ENCODE data around the gene ALDH3A2. TPM values are rescaled to one million over a fixed set of nuclear protein-coding genes. Genes with fewer than 3 reads are reported as not detected.
A peak's percentile ranks its signal among the peaks of the same experiment; 100 is the strongest.

ALDH3A2 gene
- polyA plus RNA-seq, 2 donors = 77.3 to 106 TPM

GRCh38 chr17:19629449-19629848 is 19.1 kb upstream of the ALDH3A2 start:
- no peaks in the 10 kb centered on the region for H3K4me1 ChIP-seq (ENCODE audit: control insufficient read depth in 2 of 2, insufficient read depth in 2 of 2, low read length in 1 of 2)
- 46 to 59% methylated on average over 3 of the region's 3 CpGs for WGBS, 2 donors
- H3K27ac ChIP-seq (ENCODE audit: low read depth in 2 of 2, low read length in 1 of 2) = no peak overlapping the region
- H3K36me3 ChIP-seq (ENCODE audit: control insufficient read depth in 2 of 2, insufficient read depth in 2 of 2, low read length in 1 of 2) = no peaks in the 10 kb centered on the region
- no peaks in the 10 kb centered on the region for H3K27me3 ChIP-seq (ENCODE audit: control insufficient read depth in 1 of 2, insufficient read depth in 2 of 2, low read length in 2 of 2)
- H3K4me3 ChIP-seq (ENCODE audit: low read depth in 1 of 2, low read length in 2 of 2) = no peak overlapping the region
- H3K9me3 ChIP-seq (ENCODE audit: control insufficient read depth in 2 of 2, insufficient read depth in 1 of 2, low read depth in 1 of 2, low read length in 1 of 2) = no peaks in the 10 kb centered on the region

- Histone ChIP-seq H3K9me3 (ENCODE audit: control insufficient read depth in 2 of 2, insufficient read depth in 1 of 2, low read depth in 1 of 2, low read length in 1 of 2) (no peaks in the 10 kb centered on the region), H3K36me3 (ENCODE audit: control insufficient read depth in 2 of 2, insufficient read depth in 2 of 2, low read length in 1 of 2) (no peaks in the 10 kb centered on the region), H3K27ac (ENCODE audit: low read depth in 2 of 2, low read length in 1 of 2) (no peak overlapping the region), H3K4me3 (ENCODE audit: low read depth in 1 of 2, low read length in 2 of 2) (no peak overlapping the region), H3K4me1 (ENCODE audit: control insufficient read depth in 2 of 2, insufficient read depth in 2 of 2, low read length in 1 of 2) (no peaks in the 10 kb centered on the region), H3K27me3 (ENCODE audit: control insufficient read depth in 1 of 2, insufficient read depth in 2 of 2, low read length in 2 of 2) (no peaks in the 10 kb centered on the region)
- 80 to 84% methylated on average over 4 of the region's 4 CpGs for WGBS, 2 donors
These were observed 18.5 kb upstream of the ALDH3A2 start for GRCh38 chr17:19630035-19630434.

GRCh38 chr17:19630661-19631060 is 17.9 kb upstream of the ALDH3A2 start:
- Histone ChIP-seq H3K9me3 (ENCODE audit: control insufficient read depth in 2 of 2, insufficient read depth in 1 of 2, low read depth in 1 of 2, low read length in 1 of 2) (no peaks in the 10 kb centered on the region), H3K4me1 (ENCODE audit: control insufficient read depth in 2 of 2, insufficient read depth in 2 of 2, low read length in 1 of 2) (no peaks in the 10 kb centered on the region), H3K36me3 (ENCODE audit: control insufficient read depth in 2 of 2, insufficient read depth in 2 of 2, low read length in 1 of 2) (no peaks in the 10 kb centered on the region), H3K27ac (ENCODE audit: low read depth in 2 of 2, low read length in 1 of 2) (no peak overlapping the region), H3K27me3 (ENCODE audit: control insufficient read depth in 1 of 2, insufficient read depth in 2 of 2, low read length in 2 of 2) (no peaks in the 10 kb centered on the region), H3K4me3 (ENCODE audit: low read depth in 1 of 2, low read length in 2 of 2) (no peak overlapping the region)
- WGBS, 2 donors = 86 to 93% methylated on average over 1 of the region's 1 CpG

GRCh38 chr17:19631905-19632304 is 16.6 kb upstream of the ALDH3A2 start:
- H3K36me3 ChIP-seq (ENCODE audit: control insufficient read depth in 2 of 2, insufficient read depth in 2 of 2, low read length in 1 of 2) = no peaks in the 10 kb centered on the region
- H3K9me3 ChIP-seq (ENCODE audit: control insufficient read depth in 2 of 2, insufficient read depth in 1 of 2, low read depth in 1 of 2, low read length in 1 of 2) = no peaks in the 10 kb centered on the region
- no peak overlapping the region for H3K4me3 ChIP-seq (ENCODE audit: low read depth in 1 of 2, low read length in 2 of 2)
- no peak overlapping the region for H3K27ac ChIP-seq (ENCODE audit: low read depth in 2 of 2, low read length in 1 of 2)
- H3K4me1 ChIP-seq (ENCODE audit: control insufficient read depth in 2 of 2, insufficient read depth in 2 of 2, low read length in 1 of 2) = no peaks in the 10 kb centered on the region
- WGBS, 2 donors = 82 to 96% methylated on average over 2 of the region's 2 CpGs
- no peaks in the 10 kb centered on the region for H3K27me3 ChIP-seq (ENCODE audit: control insufficient read depth in 1 of 2, insufficient read depth in 2 of 2, low read length in 2 of 2)

GRCh38 chr17:19641687-19642372 is 6.7 kb upstream of the ALDH3A2 start:
- no peaks in the 10 kb centered on the region for H3K27me3 ChIP-seq (ENCODE audit: control insufficient read depth in 1 of 2, insufficient read depth in 2 of 2, low read length in 2 of 2)
- no peak overlapping the region for H3K4me3 ChIP-seq (ENCODE audit: low read depth in 1 of 2, low read length in 2 of 2)
- H3K27ac ChIP-seq (ENCODE audit: low read depth in 2 of 2, low read length in 1 of 2) = no peak overlapping the region
- 64 to 74% methylated on average over 4 of the region's 4 CpGs for WGBS, 2 donors
- H3K4me1 ChIP-seq (ENCODE audit: control insufficient read depth in 2 of 2, insufficient read depth in 2 of 2, low read length in 1 of 2) = peaks cover 0 to under 1% of the 10 kb centered on the region in 2 donors
- H3K36me3 ChIP-seq (ENCODE audit: control insufficient read depth in 2 of 2, insufficient read depth in 2 of 2, low read length in 1 of 2) = no peaks in the 10 kb centered on the region
- H3K9me3 ChIP-seq (ENCODE audit: control insufficient read depth in 2 of 2, insufficient read depth in 1 of 2, low read depth in 1 of 2, low read length in 1 of 2) = no peaks in the 10 kb centered on the region

GRCh38 chr17:19642373-19642893 is 6.1 kb upstream of the ALDH3A2 start:
- WGBS, 2 donors = 58 to 65% methylated on average over 5 of the region's 5 CpGs
- H3K4me3 ChIP-seq (ENCODE audit: low read depth in 1 of 2, low read length in 2 of 2) = no peak overlapping the region
- H3K9me3 ChIP-seq (ENCODE audit: control insufficient read depth in 2 of 2, insufficient read depth in 1 of 2, low read depth in 1 of 2, low read length in 1 of 2) = no peaks in the 10 kb centered on the region

GRCh38 chr17:19644493-19645210 is 3.9 kb upstream of the ALDH3A2 start:
- Histone ChIP-seq H3K4me1 (ENCODE audit: control insufficient read depth in 2 of 2, insufficient read depth in 2 of 2, low read length in 1 of 2) (peaks cover 3 to 5% of the 10 kb centered on the region in 2 donors), H3K27me3 (ENCODE audit: control insufficient read depth in 1 of 2, insufficient read depth in 2 of 2, low read length in 2 of 2) (no peaks in the 10 kb centered on the region), H3K27ac (ENCODE audit: low read depth in 2 of 2, low read length in 1 of 2) (no peak overlapping the region), H3K36me3 (ENCODE audit: control insufficient read depth in 2 of 2, insufficient read depth in 2 of 2, low read length in 1 of 2) (no peaks in the 10 kb centered on the region), H3K4me3 (ENCODE audit: low read depth in 1 of 2, low read length in 2 of 2) (no peak overlapping the region), H3K9me3 (ENCODE audit: control insufficient read depth in 2 of 2, insufficient read depth in 1 of 2, low read depth in 1 of 2, low read length in 1 of 2) (no peaks in the 10 kb centered on the region)
- 64 to 67% methylated on average over 5 of the region's 5 CpGs for WGBS, 2 donors

More at GRCh38 chr17:19642373-19642893, 6.1 kb upstream of the ALDH3A2 start:
- Histone ChIP-seq H3K36me3 (ENCODE audit: control insufficient read depth in 2 of 2, insufficient read depth in 2 of 2, low read length in 1 of 2) (no peaks in the 10 kb centered on the region), H3K4me1 (ENCODE audit: control insufficient read depth in 2 of 2, insufficient read depth in 2 of 2, low read length in 1 of 2) (peaks cover 0 to 2% of the 10 kb centered on the region in 2 donors), H3K27me3 (ENCODE audit: control insufficient read depth in 1 of 2, insufficient read depth in 2 of 2, low read length in 2 of 2) (no peaks in the 10 kb centered on the region), H3K27ac (ENCODE audit: low read depth in 2 of 2, low read length in 1 of 2) (no peak overlapping the region)

GRCh38 chr17:19645734-19646201 is 2.8 kb upstream of the ALDH3A2 start:
- 33 to 46% methylated on average over 4 of the region's 4 CpGs for WGBS, 2 donors
- Histone ChIP-seq H3K4me3 (ENCODE audit: low read depth in 1 of 2, low read length in 2 of 2) (no peak overlapping the region), H3K9me3 (ENCODE audit: control insufficient read depth in 2 of 2, insufficient read depth in 1 of 2, low read depth in 1 of 2, low read length in 1 of 2) (no peaks in the 10 kb centered on the region), H3K27ac (ENCODE audit: low read depth in 2 of 2, low read length in 1 of 2) (no peak overlapping the region), H3K4me1 (ENCODE audit: control insufficient read depth in 2 of 2, insufficient read depth in 2 of 2, low read length in 1 of 2) (peaks cover 3 to 5% of the 10 kb centered on the region in 2 donors), H3K36me3 (ENCODE audit: control insufficient read depth in 2 of 2, insufficient read depth in 2 of 2, low read length in 1 of 2) (no peaks in the 10 kb centered on the region), H3K27me3 (ENCODE audit: control insufficient read depth in 1 of 2, insufficient read depth in 2 of 2, low read length in 2 of 2) (no peaks in the 10 kb centered on the region)

GRCh38 chr17:19646788-19647696 is 1.5 kb upstream of the ALDH3A2 start:
- Histone ChIP-seq H3K4me1 (ENCODE audit: control insufficient read depth in 2 of 2, insufficient read depth in 2 of 2, low read length in 1 of 2) (peaks cover 3 to 5% of the 10 kb centered on the region in 2 donors), H3K27ac (ENCODE audit: low read depth in 2 of 2, low read length in 1 of 2) (peak overlapping the region; percentile 97 to 98), H3K27me3 (ENCODE audit: control insufficient read depth in 1 of 2, insufficient read depth in 2 of 2, low read length in 2 of 2) (no peaks in the 10 kb centered on the region), H3K9me3 (ENCODE audit: control insufficient read depth in 2 of 2, insufficient read depth in 1 of 2, low read depth in 1 of 2, low read length in 1 of 2) (no peaks in the 10 kb centered on the region), H3K36me3 (ENCODE audit: control insufficient read depth in 2 of 2, insufficient read depth in 2 of 2, low read length in 1 of 2) (no peaks in the 10 kb centered on the region), H3K4me3 (ENCODE audit: low read depth in 1 of 2, low read length in 2 of 2) (no peak overlapping the region)
- WGBS, 2 donors = 52 to 55% methylated on average over 4 of the region's 4 CpGs

Data from esophagus (tissue), 2 donors.